Body of pancreas (tissue), 4 donors: ENCODE data around the gene ZFP30. TPM values are rescaled to one million over a fixed set of nuclear protein-coding genes. Genes with fewer than 3 reads are reported as not detected.
"Not testable (repeated sequence)": the region's sequence is repeated elsewhere in the genome, so short reads cannot be mapped to it uniquely, and the experiment has no call there.

Experiments used
- ATAC-seq: fragments of 150-250 bp; one replicate; pipeline ENCODE4 v1.9.1; 2016
- DNase-seq, 4 donors: peaks; one replicate each; pipeline ENCODE4 v3.0.0-alpha.2; 2019
- H3K27ac ChIP-seq, 4 donors: fragments of 200-600 bp; sonication (generic); 1 replicate in 3 of 4; 2 replicates in 1 of 4; pipeline versions ENCODE4 v1.5.1 to v1.6.1; 2016 to 2019; ENCODE audit warnings: mild to moderate bottlenecking in 1 of 4, mixed read lengths in 1 of 4, moderate library complexity in 1 of 4
- H3K27me3 ChIP-seq, 2 donors: fragments of 200-600 bp; sonication (generic); one replicate each; pipeline ENCODE4 v1.6.0; 2016; ENCODE audit warnings: mild to moderate bottlenecking in 1 of 2
- H3K36me3 ChIP-seq, 2 donors: fragments of 200-600 bp; sonication (generic); replicated peaks in 1 of 2; 2 replicates each; pipeline ENCODE4 v1.5.1; 2016; ENCODE audit warnings: low read depth in 2 of 2; ENCODE audit not compliant: insufficient read depth in 1 of 2
- H3K4me1 ChIP-seq: fragments of 200-600 bp; sonication (generic); one replicate; pipeline ENCODE4 v1.6.0; 2016
- H3K4me3 ChIP-seq, 2 donors: fragments of 200-600 bp; sonication (generic); 1 replicate in 1 of 2; 2 replicates in 1 of 2; pipeline ENCODE4 v1.5.1; 2016 to 2019
- H3K9me3 ChIP-seq, 3 donors: fragments of 200-600 bp; sonication (generic); 1 replicate in 2 of 3; 2 replicates in 1 of 3; pipeline ENCODE4 v1.5.1; 2016
- POLR2A ChIP-seq, 3 donors: fragments of 450-650 bp; IDR thresholded peaks; one replicate each; pipeline ENCODE4 v1.6.1; 2016; ENCODE audit warnings: antibody characterized with exemption in 3 of 3, mild to moderate bottlenecking in 2 of 3
- WGBS, 2 donors: methylation state at CpG; one replicate each; pipeline ENCODE4 v1.1.5; 2017; 5-methylcytosine and 5-hydroxymethylcytosine counted together
- intact Hi-C: fragments of 100-400 bp; cut with DNase I; formaldehyde crosslinking; loops from one replicate; pipeline ENCODE4 v1.15.1; 2023
- total RNA-seq, 2 donors: library from RNA; depleted of rRNA; stranded (reverse); fragments of >200 nt; gene quantifications; one replicate each; pipeline ENCODE4 v1.1.0, GENCODE V29; 2016
- TF ChIP-seq, protein P1 (sequence below), 7 experiments: fragments of 450-650 bp in 4 of 7; fragments of 200-600 bp in 3 of 7; sonication (generic) in 3 of 7; IDR thresholded peaks; one replicate each; pipeline ENCODE4 v1.5.1; 2016 to 2019; ENCODE audit warnings: antibody characterized with exemption in 7 of 7

ZFP30 gene
- total RNA-seq, 2 donors from 2014 or later, result 7.5 to 27.0 TPM

- ATAC-seq (no peak), DNase-seq (no peak)
- Histone ChIP-seq H3K27ac (no peak overlapping the region), H3K36me3 (peaks cover 0 to 4% of the 10 kb centered on the region in 2 donors), H3K9me3 (peaks cover 0 to 5% (median 0%) of the 10 kb centered on the region in 3 donors), H3K4me1 (no peaks in the 10 kb centered on the region), H3K27me3 (no peaks in the 10 kb centered on the region), H3K4me3 (no peak overlapping the region)
- TF ChIP-seq, protein P1, sequence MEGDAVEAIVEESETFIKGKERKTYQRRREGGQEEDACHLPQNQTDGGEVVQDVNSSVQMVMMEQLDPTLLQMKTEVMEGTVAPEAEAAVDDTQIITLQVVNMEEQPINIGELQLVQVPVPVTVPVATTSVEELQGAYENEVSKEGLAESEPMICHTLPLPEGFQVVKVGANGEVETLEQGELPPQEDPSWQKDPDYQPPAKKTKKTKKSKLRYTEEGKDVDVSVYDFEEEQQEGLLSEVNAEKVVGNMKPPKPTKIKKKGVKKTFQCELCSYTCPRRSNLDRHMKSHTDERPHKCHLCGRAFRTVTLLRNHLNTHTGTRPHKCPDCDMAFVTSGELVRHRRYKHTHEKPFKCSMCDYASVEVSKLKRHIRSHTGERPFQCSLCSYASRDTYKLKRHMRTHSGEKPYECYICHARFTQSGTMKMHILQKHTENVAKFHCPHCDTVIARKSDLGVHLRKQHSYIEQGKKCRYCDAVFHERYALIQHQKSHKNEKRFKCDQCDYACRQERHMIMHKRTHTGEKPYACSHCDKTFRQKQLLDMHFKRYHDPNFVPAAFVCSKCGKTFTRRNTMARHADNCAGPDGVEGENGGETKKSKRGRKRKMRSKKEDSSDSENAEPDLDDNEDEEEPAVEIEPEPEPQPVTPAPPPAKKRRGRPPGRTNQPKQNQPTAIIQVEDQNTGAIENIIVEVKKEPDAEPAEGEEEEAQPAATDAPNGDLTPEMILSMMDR (IDR thresholded peaks at IDR 0.05), result no peak
- no peak for TF ChIP-seq POLR2A (IDR thresholded peaks at IDR 0.05)
- intact Hi-C loops, result no loop called here
- 59 to 69% methylated on average over 11 of the region's 11 CpGs for WGBS, 2 donors
Observed at GRCh38 chr19:37692956-37693620, 37.8 kb upstream of the ZFP30 start.

GRCh38 chr19:37691881-37692504 lies 36.7 kb upstream of the ZFP30 start:
- intact Hi-C loops, result no loop called here
- WGBS, 2 donors, result 0 to 2% methylated on average over 45 to 46 of the region's 48 CpGs

GRCh38 chr19:37683520-37683919 lies 28.3 kb upstream of the ZFP30 start:
- no peak overlapping the region for H3K27ac ChIP-seq
- ATAC-seq (no peak), DNase-seq (no peak)
- H3K36me3 ChIP-seq, result no peaks in the 10 kb centered on the region
- H3K27me3 ChIP-seq, result no peaks in the 10 kb centered on the region
- no peak overlapping the region for H3K4me3 ChIP-seq
- TF ChIP-seq, protein P1 (IDR thresholded peaks at IDR 0.05), result no peak
- no peak for TF ChIP-seq POLR2A (IDR thresholded peaks at IDR 0.05)
- intact Hi-C loops, result no loop called here
- peaks cover 0 to 5% (median 2%) of the 10 kb centered on the region in 3 donors for H3K9me3 ChIP-seq
- no peaks in the 10 kb centered on the region for H3K4me1 ChIP-seq
- 57 to 61% methylated on average over 3 of the region's 3 CpGs for WGBS, 2 donors

More at GRCh38 chr19:37691881-37692504, 36.7 kb upstream of the ZFP30 start:
- TF ChIP-seq POLR2A (IDR thresholded peaks at IDR 0.05), result peak in 2 of 3 donors; percentile 46 to 47
- TF ChIP-seq, protein P1 (IDR thresholded peaks at IDR 0.05), result no peak
- ATAC-seq (peak; percentile 71), DNase-seq (peak; percentile 54 to 72 (median 67))
- no peaks in the 10 kb centered on the region for H3K4me1 ChIP-seq
- peaks cover 0 to 3% of the 10 kb centered on the region in 2 donors for H3K36me3 ChIP-seq
- H3K4me3 ChIP-seq, result peak overlapping the region; percentile 11 to 13
- peaks cover 0 to 3% (median 0%) of the 10 kb centered on the region in 3 donors for H3K9me3 ChIP-seq
- peak overlapping the region in 3 of 4 donors; percentile 49 to 62 (median 56) for H3K27ac ChIP-seq
- H3K27me3 ChIP-seq, result no peaks in the 10 kb centered on the region

DNA sequence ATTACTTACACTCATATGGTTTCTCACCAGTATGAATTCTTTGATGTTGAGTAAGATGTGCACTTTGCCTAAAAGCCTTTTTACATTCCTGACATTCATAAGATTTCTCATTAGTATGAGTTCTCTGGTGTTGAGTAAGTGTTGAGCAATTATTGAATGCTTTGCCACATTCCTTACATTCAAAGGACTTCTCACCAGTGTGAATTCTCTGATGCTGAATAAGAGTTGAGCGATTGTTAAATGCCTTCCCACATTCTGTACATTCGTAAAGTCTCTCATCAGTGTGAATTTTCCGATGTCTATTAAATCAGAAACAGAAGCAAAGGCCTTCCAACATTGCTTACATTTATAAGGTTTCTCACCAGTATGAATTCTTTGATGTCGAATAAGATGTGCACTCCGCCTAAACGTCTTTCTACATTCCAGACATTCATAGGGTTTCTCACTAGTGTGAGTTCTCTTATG lies 14.2 kb upstream of the ZFP30 start:
- ATAC-seq (no peak), DNase-seq (no peak)
- Histone ChIP-seq H3K9me3 (peaks cover 0 to 44% (median 0%) of the 10 kb centered on the region in 3 donors), H3K27ac (no peak overlapping the region), H3K27me3 (no peaks in the 10 kb centered on the region), H3K4me1 (no peaks in the 10 kb centered on the region), H3K36me3 (no peaks in the 10 kb centered on the region), H3K4me3 (no peak overlapping the region)
- intact Hi-C loops, result no loop called here
- TF ChIP-seq POLR2A (IDR thresholded peaks at IDR 0.05), result no peak
- TF ChIP-seq, protein P1 (IDR thresholded peaks at IDR 0.05), result no peak
- WGBS, 2 donors, result 64 to 73% methylated on average over 6 of the region's 6 CpGs

DNA sequence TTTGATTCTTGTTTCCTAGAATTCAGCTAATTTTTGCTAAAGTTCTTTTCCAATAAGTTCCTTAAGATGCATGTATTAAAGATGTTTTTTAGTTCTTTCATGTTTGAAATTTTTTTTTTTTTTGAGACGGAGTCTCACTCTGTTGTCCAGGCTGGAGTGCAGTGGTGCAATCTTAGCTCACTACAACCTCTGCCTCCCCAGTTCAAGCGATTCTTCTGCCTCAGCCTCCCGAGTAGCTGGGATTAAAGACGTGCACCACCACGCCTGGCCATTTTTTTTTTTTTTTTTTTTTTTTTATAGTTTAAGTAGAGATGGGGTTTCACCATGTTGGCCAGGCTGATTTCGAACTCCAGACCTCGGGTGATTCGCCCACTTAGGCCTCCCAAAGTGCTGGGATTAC lies 1.9 kb upstream of the ZFP30 start:
- WGBS, 2 donors, result 91 to 96% methylated on average over 8 of the region's 8 CpGs
- not testable (repeated sequence) for H3K36me3 ChIP-seq

More for the DNA sequence above, 1.9 kb upstream of the ZFP30 start:
- H3K9me3 ChIP-seq, H3K27ac ChIP-seq, H3K4me3 ChIP-seq, DNase-seq, ATAC-seq, H3K27me3 ChIP-seq: not testable (repeated sequence)
- intact Hi-C loops, result loop anchor here (10.0 kb wide), 1 partner anchor 62 kb away; the partner anchor contains the start of genes ZNF540 and ZNF571
- H3K4me1 ChIP-seq, result peaks cover 12% of the 10 kb centered on the region
